KG1 (cell line): ENCODE data around the gene PRKCE.

Source experiments
- DNase-seq: peaks from one replicate; lab custom pipeline; 2025; lab: John Stamatoyannopoulos, UW

PRKCE gene

GRCh38 chr2:46020416-46020815 lies 368.9 kb downstream of the PRKCE start:
- no peak for DNase-seq

- no peak for DNase-seq
Observed at GRCh38 chr2:46023165-46023854, 371.8 kb downstream of the PRKCE start.

DNA sequence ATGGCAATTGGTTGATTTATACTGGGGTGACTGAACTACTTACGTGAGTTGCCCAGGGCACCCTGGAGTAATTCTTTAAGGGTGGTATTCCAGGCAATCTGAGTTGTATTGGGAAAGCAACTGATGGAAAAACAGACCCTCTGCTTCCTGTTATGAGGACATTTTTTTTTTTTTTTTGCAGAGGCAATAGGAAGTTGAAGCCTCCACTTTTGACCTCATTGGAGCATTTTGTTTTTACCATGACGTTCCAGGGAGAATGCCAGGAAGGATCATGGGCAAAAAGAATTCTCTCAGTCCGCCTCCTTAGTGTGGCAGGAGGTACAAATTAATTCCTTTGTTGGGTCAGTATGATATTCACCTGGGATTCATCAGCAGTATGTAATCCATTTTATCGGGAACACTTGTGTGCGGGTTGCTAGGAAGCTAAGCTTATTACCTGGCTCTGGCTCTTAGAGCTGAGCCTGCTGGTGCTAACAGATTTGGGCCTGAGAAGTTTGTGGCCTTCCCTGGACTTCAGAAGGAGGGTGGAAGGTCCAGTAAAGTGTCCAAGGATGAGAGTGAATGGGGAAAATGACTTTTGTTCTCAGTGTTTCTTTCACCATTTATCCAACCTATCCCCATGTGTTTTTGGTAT lies 372.8 kb downstream of the PRKCE start:
- DNase-seq: no peak

DNA sequence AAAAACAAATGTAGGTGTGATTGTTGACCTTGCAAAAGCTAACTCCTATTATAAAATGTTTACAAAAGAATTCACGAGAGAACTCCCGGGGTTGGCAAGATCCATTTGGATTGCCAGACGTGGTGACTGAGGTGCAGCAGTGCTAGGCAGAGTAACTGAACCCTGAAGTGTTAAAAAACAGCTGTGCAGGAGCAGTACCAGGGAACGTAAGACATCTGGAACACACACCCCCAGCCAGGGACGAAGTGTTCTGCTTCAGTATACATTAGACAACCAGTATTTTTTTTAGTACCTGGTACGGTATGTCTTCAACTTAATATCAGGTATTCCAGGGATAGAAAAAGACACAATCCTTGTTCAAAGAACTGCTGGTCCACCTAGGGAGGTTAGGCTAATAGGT lies 373.6 kb downstream of the PRKCE start:
- DNase-seq: no peak

- DNase-seq: no peak
Observed at GRCh38 chr2:46025676-46026075, 374.2 kb downstream of the PRKCE start.

- DNase-seq: no peak
Observed at GRCh38 chr2:46026431-46026830, 375.0 kb downstream of the PRKCE start.

DNA sequence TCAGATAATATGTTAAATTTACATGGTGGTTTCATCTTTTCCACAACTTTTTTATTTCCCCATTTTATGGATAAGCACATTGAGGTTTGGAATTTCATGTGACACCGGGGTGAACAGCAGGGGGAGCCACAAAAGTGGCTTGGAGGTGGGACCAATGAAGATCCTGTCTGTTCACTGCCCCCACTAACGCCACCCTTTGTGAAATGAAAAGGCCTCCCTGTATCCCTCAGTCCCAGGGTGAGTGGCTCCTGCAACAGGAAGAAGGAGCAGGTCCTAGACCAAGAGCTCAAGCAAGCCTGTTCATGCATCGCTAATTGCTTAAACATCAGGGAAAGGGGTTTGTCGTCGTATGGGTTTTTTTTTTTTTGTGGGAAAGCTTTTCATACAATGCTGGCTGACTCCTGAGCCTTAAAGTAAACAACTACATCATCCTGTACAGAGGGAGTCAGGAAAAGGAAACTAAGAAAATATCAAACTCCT lies 377.9 kb downstream of the PRKCE start:
- no peak for DNase-seq

DNA sequence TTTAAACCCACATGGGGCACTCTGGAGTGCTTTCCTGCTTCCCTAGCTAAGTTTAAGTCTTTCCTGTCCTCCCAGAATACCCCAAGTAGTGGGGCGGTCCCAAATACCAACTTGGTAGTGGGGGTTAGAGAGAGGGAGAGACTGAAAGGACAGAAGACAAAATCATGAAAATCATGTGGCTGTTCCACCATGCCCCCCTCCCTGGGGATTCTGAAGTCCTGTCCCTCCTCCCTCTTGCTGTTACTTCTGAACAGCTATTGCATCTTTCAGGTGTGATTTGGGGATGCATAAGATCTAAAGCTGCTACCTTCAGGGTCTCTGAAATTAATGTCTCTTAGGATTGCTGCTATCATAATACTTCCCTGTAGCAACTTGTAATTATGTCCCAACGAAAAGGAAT lies 378.9 kb downstream of the PRKCE start:
- DNase-seq: no peak

DNA sequence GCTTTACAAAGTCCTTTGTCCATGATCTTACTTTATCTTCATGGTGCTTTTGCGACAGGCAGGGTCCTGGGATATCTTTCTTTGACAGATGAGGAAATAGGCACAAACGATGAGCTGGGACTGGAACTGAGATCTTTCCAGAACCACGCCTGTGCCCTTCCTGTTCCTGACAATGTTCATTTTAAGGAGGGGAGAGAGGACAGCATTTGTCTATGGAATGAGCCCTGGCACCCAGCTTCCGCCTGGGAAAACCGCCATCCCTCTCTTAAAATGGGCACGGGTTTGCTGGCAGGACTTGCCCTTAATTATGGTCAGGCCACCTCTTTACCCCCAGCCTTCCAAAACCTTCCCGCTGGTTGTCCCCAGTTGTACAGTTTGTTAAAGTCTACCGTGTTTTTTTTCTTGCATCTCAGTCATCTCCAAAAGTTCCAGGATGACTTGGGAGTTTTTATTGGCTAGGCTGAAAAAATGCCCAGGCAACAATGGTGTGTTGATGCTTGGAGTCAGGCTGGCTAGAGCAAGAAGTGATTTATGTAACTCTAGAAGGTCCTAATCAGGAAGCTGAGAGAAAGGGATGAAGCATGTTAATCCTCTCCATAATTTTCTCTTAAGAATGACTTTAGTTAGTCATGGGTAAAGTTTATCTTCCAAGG lies 380.8 kb downstream of the PRKCE start:
- DNase-seq: no peak

DNA sequence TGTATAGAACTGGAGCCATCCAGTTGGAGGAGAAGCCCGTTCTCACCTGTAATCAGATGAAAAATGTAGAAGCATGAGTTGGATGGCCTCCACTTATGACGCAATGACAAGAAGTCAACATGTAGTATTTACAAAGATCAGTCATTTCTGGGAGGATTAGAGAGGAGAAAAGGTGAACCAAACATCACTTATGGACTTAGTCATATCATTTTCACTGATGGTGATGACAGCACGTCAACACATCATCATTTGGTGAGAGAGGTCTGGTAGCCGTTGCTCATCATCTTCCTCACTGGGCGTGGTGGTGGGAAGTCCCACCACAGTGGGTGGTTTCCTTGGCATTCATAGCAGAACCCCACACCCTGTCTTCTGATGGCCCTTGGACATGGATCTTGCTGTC lies 381.5 kb downstream of the PRKCE start:
- no peak for DNase-seq

DNA sequence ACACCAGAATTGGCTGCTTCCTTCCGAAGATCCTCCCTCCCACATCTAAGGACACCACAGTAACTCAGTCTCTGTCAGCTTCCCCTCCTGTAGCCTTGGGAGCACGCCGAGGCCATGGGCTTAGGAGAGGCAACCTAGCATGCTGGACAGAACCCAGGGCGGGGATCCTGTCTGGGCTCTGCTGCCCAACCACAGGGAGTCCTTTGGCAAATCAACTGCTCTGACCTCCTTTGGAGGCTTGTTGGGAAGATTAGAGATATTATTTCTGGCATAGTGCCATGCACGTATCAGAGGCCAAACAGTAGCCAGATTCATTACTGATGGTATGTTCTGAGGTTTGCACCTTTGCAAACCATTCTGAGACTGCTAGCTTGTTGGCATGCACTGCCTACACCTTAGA lies 383.1 kb downstream of the PRKCE start:
- DNase-seq: no peak

GRCh38 chr2:46036929-46037328 lies 385.5 kb downstream of the PRKCE start:
- DNase-seq: no peak

DNA sequence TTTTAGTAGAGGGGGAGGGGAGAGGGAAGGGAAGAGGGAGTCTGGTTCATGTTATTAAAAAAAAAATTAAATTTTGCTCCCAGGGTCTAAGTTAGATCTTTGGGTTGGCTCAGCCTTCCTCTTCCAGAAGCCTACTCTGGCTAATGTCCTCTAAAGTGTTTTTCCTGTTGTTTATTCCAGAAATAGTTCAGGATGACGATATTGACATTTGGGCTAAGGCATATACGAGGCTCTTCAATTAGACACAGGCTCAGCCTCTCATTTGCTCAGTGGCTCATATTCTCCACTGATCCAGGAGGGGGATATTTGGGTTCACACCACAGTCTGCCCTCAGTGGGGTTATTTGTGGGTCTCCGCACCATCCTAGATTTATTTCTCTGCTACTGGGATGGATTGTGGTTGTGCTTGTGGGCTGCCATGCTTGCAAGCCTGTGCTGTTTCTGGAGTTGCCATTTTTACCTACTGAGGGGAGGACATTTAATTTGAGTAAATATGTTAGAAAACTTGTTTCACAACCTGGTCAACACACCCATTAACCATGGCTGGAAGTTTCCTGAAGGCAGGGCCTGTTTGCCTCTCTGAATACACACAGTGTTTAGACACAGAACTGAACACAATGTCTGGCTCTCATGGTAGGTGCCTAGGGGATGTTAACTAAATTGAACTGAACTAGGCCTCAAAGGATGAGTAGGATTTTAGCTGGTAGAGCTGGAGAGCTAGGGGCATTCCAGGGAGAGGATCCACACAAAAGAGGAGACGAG lies 388.2 kb downstream of the PRKCE start:
- DNase-seq: no peak

GRCh38 chr2:46040563-46041155 lies 389.2 kb downstream of the PRKCE start:
- DNase-seq: no peak

DNA sequence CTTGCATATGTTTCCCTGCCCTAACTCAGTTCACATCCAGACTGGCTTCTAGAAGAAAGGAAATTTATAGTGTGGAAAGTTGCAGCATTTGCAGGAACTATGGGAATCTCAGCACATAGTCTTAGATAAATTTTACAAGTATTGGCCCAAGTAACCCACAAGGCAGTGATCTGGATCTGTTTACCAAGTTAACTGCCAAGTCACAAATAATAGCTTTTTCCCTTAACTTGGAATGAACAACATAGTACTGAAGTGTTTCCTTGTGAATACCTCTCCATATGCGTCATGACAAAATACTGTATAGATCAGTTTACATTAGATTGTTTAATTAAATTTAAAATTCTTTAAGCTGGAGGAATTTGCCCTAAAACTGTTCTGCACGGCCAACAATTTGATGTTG lies 390.0 kb downstream of the PRKCE start:
- DNase-seq: no peak

GRCh38 chr2:46042207-46042637 lies 390.7 kb downstream of the PRKCE start:
- DNase-seq: no peak

- no peak for DNase-seq
Observed at GRCh38 chr2:46042711-46043110, 391.2 kb downstream of the PRKCE start.

GRCh38 chr2:46045888-46046287 lies 394.4 kb downstream of the PRKCE start:
- DNase-seq: no peak

- no peak for DNase-seq
Observed at GRCh38 chr2:46047290-46047689, 395.8 kb downstream of the PRKCE start.

- no peak for DNase-seq
Observed at GRCh38 chr2:46048693-46049092, 397.2 kb downstream of the PRKCE start.

DNA sequence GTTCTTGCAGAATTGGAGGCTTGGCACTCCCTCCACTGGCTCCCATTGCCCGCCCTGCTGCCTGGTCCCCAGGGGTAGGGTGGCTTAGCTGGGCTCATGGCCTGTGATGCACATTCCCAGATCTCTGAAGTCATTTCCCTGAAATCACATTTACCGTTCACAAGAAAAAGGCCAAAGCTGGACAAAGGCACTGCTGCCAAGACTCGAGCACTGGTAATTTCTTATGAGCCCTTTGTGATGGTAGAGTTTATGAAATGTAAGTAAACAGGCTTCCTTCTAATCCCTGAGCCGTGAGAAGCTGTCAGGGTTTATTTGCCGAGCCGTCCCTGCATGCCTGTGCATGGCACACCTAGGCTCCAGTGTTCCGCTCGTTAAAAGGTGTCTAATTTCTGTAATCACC lies 398.6 kb downstream of the PRKCE start:
- no peak for DNase-seq

DNA sequence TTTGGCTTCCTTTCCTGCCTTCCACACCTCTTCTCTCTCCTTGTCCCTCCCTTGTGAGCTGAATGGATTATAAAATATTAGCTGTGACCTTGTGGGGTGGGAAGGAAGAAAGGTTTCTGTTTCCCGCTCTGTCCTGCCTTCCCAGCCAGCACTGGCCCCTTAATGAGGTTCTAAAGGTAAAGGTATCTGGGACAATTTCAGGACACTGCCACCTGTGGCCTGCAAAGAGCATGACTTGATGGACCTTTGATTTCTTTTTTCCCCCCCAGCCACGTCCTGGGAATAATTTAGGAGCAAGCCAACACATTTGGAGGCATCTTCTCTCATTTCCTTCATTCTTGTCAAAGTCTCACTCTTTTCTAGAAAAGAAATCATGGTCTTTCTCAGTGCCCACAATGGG lies 399.0 kb downstream of the PRKCE start:
- no peak for DNase-seq
